ENCODE results near the gene PSMD7. TPM values are rescaled to one million over a fixed set of nuclear protein-coding genes. Genes with fewer than 3 reads are reported as not detected.

PSMD7 gene
- 100 to 1,000 TPM in 1 of 10 donors, 10 to 100 TPM in 9; 79.1 to 102 (median 89.4) TPM for polyA plus RNA-seq (ENCODE audit: insufficient read length in 10 of 10)
- long read RNA-seq, donor 1, transcript PSMD7-202 (2 exons, 724 nt) = minor isoform, 11 of 78 reads
- long read RNA-seq, donor 1, transcript PSMD7-201 (7 exons, 1,670 nt) = major isoform, 39 of 78 reads
- long read RNA-seq, donor 1, partial matches to known transcripts = 27 of 78 reads
- long read RNA-seq, donor 1, other reads (novel, unspliced or antisense) = 0 of 78 reads
- long read RNA-seq, donor 2, transcript PSMD7-201 (7 exons, 1,670 nt) = major isoform, 40 of 67 reads
- long read RNA-seq, donor 2, partial matches to known transcripts = 21 of 67 reads
- long read RNA-seq, donor 2, other reads (novel, unspliced or antisense) = 0 of 67 reads
- long read RNA-seq, donor 3 = 0 reads
- long read RNA-seq, donor 4, transcript PSMD7-201 (7 exons, 1,670 nt) = major isoform, 34 of 68 reads
- long read RNA-seq, donor 4, partial matches to known transcripts = 31 of 68 reads
- long read RNA-seq, donor 4, other reads (novel, unspliced or antisense) = 0 of 68 reads
- long read RNA-seq, donor 5, transcript PSMD7-201 (7 exons, 1,670 nt) = major isoform, 49 of 63 reads
- long read RNA-seq, donor 5, partial matches to known transcripts = 12 of 63 reads
- long read RNA-seq, donor 5, other reads (novel, unspliced or antisense) = 0 of 63 reads
- long read RNA-seq, donor 6, transcript PSMD7-202 (2 exons, 724 nt) = minor isoform, 6 of 109 reads
- long read RNA-seq, donor 6, transcript PSMD7-201 (7 exons, 1,670 nt) = major isoform, 59 of 109 reads
- long read RNA-seq, donor 6, partial matches to known transcripts = 43 of 109 reads
- long read RNA-seq, donor 6, other reads (novel, unspliced or antisense) = 0 of 109 reads
- long read RNA-seq, donor 7, transcript PSMD7-201 (7 exons, 1,670 nt) = major isoform, 42 of 73 reads
- long read RNA-seq, donor 7, partial matches to known transcripts = 25 of 73 reads
- long read RNA-seq, donor 7, other reads (novel, unspliced or antisense) = 0 of 73 reads
- long read RNA-seq, donor 8, transcript PSMD7-201 (7 exons, 1,670 nt) = major isoform, 26 of 56 reads
- long read RNA-seq, donor 8, partial matches to known transcripts = 25 of 56 reads
- long read RNA-seq, donor 8, other reads (novel, unspliced or antisense) = 0 of 56 reads
- long read RNA-seq, donor 9, transcript PSMD7-201 (7 exons, 1,670 nt) = major isoform, 8 of 10 reads
- long read RNA-seq, donor 9, partial matches to known transcripts = 0 of 10 reads
- long read RNA-seq, donor 9, other reads (novel, unspliced or antisense) = 0 of 10 reads

GRCh38 chr16:74296432-74297144 is at the start of gene PSMD7:
TSS of gene PSMD7 (plus strand) at chr16:74296814. CDS start at chr16:74296915, 101 bp downstream.
- peak; percentile 92 to 98 (median 95) for DNase-seq

- no peak for DNase-seq
Observed at GRCh38 chr16:74249254-74249653, 47.4 kb upstream of the PSMD7 start.

- DNase-seq = no peak
Observed at GRCh38 chr16:74249846-74250245, 46.8 kb upstream of the PSMD7 start.

DNA sequence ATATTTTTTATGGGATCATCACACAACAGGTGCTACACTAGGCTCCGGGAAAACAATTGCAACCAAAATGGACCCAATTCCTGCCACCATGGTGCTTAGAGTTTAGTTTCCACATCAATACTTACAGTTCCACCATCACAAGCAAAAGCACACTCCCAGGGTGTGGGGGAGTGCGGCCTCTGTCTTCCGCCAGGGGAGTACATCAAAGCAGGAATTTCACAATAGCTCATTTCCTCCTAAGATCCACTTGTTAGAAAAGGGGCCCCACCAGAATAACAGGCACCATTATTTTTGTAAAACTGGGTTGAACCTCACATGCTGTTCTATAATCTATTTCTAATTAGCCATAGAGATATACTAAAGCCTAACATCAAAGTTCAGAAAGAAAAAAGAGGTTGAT is 44.3 kb upstream of the PSMD7 start:
- DNase-seq = no peak

GRCh38 chr16:74253161-74253938 is 43.3 kb upstream of the PSMD7 start:
- no peak for DNase-seq

DNA sequence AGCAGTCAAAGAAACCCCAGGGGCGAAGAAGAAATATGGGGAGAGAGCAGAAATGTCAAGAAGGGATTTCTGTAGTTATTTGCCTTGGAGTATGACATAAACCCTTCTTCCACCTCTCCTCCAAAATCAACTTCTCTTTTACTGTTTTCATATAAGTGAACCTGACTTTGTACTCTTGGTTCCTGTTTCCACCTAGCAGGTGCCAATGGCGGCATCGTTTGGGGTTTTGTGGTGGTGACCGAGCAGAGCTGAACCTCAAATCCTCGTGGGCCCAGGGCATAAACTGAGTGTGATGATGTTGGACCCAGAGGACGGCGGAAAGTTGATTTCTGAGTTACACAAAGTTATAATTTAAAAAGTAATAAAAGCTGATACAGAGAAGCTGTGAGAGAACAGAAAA is 39.6 kb upstream of the PSMD7 start:
- DNase-seq = no peak

DNA sequence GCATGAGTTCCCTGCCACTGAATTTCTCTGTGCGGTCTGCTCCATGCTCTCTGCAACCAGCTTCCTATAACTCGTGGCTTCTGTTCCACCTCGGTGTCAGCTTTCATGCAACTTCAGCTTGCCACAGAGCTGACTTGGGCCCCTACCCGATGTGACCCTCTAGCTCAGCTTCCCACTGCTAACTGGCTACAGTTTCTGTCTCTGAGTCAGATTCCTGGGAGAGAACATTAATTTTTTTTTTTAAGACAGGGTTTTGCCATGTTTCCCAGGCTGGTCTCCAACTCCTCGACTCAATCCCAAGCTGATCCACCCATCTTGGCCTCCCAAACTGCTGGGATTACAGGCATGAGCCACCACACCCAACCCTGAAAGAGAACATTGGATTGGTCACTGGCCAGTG is 35.5 kb upstream of the PSMD7 start:
- DNase-seq = no peak

DNA sequence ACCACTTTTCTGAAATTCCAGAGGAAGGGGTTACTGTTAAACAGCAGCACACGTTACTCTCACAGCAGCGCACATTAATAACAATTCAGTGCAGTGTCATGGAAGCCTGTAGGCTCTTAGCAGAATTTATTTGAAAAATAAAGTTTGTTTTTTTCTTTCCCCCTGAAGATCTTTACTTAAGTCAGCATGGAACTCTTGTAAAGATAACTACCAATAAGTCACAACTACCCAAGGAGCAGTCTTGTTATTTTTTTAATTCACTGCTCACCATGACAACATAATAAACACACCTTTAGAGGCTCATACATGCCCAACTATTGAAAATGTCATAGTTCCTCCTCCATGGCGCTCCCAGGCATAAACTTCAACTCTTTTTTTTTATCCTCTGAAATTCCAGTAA is 31.8 kb upstream of the PSMD7 start:
- DNase-seq = peak in 1 of 3 donors; percentile 29

DNA sequence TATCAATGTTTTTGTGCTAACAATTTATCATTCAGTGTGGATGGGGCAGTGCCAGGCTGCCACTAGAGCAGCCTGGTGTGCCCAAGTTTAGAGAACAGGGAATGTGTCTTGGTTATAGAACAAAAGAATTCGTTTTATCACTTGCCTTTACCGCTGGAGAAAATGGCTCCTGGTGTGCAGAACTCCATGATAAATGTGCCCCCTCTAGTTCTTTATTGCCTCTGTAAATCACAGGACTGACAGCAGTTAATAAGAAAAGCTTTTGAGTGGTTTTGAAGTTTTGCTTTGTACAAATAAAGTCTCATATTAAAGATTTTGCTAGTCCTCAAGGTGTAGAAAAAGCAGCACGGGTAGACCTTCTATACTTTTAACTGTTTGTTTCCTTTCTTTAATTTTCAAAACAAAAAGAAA is 28.2 kb upstream of the PSMD7 start:
- no peak for DNase-seq

DNA sequence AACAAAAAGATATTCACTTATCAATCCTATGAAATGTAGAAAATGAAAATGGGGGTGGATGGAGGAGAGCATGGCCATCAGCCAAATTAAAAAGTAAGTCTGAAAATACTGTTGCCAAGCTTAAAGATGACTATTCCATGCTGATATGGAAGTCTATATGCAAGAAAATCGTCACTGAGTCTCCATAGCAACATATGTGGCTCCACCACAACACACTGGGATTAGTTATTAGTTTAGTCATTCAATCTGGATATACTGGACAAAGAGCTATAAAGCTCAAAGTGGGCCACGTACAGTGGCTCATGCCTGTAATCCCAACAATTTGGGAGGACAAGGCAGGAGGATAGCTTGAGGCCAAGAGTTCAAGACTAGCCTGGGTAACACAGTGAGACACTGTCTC is 24.7 kb upstream of the PSMD7 start:
- no peak for DNase-seq

GRCh38 chr16:74275031-74275636 is 21.5 kb upstream of the PSMD7 start:
- DNase-seq = peak; percentile 8 to 50 (median 34)

GRCh38 chr16:74275711-74276110 is 20.9 kb upstream of the PSMD7 start:
- no peak for DNase-seq

DNA sequence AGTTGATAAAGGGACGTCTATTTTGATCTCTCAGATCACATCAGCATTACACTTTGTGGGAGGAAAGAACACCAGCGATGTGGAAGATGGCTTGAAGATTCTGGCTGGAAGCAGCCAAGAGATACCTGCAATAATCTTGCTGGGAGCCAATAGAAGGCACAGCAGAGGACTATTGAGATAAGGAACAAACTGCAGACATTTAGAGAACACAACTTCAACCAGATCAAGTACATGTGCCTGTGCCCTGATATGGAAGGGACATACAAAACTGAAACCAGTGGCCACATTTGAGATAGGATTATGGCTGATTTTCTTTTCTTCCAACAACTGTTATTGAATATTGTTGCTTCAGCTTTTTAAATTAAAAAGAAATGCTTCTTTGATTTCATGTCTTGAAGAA is 18.6 kb upstream of the PSMD7 start:
- DNase-seq = no peak

GRCh38 chr16:74279266-74279665 is 17.3 kb upstream of the PSMD7 start:
- no peak for DNase-seq

- DNase-seq = no peak
Observed at GRCh38 chr16:74279805-74280204, 16.8 kb upstream of the PSMD7 start.

GRCh38 chr16:74280448-74280847 is 16.2 kb upstream of the PSMD7 start:
- DNase-seq = no peak

DNA sequence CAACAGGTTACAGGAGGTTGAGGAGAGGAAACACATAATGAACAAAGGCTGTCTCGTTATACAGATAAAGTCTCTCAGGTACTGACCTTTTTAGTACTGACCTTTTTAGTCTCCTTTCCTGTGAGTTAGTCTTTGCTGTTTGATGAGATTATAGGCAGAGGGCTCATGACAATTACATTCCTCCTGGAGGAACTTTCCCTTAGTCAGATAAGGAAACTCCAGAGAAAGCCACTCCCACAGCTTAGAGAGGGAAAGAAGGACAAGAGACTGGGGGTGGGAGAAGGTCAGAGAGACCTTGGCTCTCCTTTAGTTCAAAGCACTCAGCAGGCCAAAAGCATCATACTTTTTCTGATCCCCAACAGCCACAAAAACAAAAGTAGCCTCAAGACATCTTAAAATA is 15.3 kb upstream of the PSMD7 start:
- no peak for DNase-seq

DNA sequence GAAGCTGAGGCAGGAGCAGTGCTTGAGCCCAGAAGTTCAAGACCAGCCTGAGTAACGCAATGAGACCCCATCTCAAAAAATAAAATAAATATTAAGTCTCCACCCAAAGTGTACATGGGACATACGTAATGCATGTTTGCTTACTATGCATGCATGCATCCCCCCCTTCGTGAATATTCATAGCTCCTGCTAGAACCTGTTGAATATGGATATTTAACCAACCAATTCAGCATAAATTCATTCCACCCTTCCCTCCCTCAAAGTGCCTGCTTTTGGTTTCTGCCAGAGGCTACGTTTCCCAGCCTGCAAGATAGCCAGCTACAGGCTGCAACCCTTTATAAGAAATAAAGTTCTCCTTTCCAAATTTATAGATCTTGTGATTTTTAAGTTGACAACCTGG is 12.9 kb upstream of the PSMD7 start:
- no peak for DNase-seq

- DNase-seq = no peak
Observed at GRCh38 chr16:74288065-74288464, 8.5 kb upstream of the PSMD7 start.

DNA sequence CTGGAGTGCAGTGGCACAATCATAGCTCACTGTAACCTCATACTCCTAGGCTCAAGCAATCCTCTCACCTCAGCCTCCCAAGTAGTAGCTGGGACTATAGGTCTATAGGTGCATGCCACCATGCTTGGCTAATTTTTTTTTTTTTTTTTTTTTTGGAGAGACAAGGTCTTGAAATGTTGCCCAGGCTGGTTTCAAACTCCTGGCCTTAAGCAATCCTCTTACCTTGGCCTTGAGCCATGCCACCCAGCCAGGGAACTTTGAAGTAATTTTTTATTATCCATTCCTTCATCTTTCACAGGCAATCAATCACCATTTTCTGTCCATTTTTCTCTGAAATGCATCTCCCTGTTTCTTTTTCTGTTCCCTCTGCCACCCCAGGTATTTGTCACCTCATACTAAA is 6.3 kb upstream of the PSMD7 start:
- DNase-seq = no peak

Measured in muscle of back (tissue), 13 donors.